Activated CD8-positive, alpha-beta memory T cell treated with anti-CD3 and anti-CD28 coated beads, Interleukin-2, amount 50 U/mL, for 24 hours (primary cell): ENCODE results near the gene DNPEP.

Source experiments
- DNase-seq: peaks from one replicate; pipeline ENCODE4 v3.0.0-alpha.2; 2020; ENCODE audit errors: extremely low read depth

DNPEP gene

GRCh38 chr2:219387306-219388120, at the start of gene DNPEP:
DNPEP (minus strand) TSS chr2:219387912; CDS start chr2:219387794, 118 bp downstream.
- peak; percentile 77 for DNase-seq

DNA sequence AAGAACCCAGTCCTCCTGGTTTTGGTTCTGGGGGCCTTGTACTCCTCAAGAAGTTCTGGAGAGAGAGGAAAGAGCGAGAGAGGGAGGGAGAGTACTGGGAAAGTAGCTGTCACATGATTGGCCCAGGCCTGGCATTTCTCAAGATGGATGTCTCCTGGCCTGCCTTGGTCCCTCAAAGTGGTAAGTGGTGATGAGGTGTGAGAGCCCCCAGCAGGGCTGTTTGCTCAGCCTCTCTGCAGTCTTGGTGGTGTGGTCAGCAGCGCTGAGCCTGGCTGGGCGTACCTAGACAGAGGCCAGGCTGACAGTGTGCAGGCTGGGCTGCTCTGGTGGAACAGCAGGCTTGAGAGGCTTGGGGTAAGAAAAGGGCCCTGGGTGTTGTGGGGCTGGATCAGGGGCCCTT, 49.4 kb upstream of the DNPEP start:
- DNase-seq: no peak

DNA sequence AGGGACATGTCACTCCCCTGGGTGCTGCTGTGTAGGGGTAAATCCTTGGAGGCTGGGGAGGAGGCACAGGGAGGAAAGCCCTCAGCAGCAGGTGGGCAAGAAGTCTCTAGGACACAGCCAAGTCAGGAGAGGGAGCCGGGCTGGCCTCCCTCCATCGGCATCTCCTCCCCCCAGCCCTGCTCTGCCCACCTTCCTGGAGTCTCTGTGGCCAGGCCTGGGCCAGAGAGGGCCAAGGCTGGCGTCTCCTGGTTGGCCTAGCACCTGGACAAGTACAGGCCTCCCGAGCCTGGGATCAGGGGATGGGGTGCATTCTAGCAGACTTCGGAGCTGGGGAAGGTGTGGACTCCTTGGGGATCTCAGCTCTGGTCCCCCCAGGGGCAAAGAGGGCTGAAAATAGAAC, 48.8 kb upstream of the DNPEP start:
- no peak for DNase-seq

GRCh38 chr2:219435701-219436100, 48.0 kb upstream of the DNPEP start:
- no peak for DNase-seq

GRCh38 chr2:219434718-219435525, 47.2 kb upstream of the DNPEP start, which contains the start of gene SPEG:
SPEG (plus strand) TSS chr2:219434843; CDS start chr2:219434978, 135 bp downstream.
- no peak for DNase-seq

DNA sequence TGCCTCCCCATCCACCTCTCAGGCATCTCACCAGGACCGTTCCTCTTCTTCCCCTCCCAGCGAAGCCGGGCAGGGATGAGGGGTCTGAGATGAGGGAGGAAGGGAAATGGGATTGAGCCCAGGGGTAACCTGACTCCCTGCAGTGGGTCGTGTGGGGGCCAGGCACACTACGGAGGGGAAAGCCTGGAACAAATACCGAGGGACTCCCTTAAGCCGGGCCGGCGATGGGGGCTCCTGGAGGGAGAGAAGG, 46.7 kb upstream of the DNPEP start:
- no peak for DNase-seq

DNA sequence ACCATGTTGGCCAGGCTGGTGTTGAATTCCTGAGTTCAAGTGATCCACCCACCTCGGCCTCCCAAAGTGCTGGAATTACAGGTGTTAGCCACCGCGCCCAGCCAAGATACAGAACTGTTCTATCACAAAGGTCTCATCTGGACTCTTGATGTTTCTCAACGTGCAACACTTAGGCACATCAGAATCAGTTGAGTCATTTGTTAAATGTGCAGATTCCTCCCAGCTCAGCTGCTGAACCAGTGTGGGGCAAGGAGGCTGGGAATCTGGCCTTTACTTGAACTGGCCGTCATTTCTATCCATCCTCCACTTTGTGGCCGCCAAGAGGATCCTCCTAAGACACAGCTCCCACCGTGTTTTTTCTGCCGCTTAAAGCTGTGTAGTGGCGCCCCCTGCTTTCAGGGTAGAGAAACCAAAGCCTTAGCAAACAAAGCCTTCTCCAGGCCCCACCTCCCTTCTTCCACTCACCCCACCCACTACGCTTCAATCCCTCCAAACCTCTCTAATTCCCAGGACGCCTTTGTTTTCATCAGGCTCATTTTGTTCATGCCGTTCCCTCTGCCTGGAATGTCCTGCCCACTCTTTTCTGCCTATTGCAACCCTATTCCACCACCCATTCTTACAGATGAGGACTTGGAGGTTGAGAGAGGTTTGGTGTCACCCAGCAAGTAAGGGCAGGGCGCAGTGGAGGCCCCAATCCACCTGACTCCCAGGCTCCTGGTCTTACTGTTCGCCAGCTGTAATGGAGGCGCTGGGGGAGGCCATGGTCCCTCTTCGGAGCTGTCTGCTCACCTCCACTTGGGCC, 46.2 kb upstream of the DNPEP start:
- no peak for DNase-seq

GRCh38 chr2:219430633-219431615, 43.2 kb upstream of the DNPEP start:
- DNase-seq: no peak

DNA sequence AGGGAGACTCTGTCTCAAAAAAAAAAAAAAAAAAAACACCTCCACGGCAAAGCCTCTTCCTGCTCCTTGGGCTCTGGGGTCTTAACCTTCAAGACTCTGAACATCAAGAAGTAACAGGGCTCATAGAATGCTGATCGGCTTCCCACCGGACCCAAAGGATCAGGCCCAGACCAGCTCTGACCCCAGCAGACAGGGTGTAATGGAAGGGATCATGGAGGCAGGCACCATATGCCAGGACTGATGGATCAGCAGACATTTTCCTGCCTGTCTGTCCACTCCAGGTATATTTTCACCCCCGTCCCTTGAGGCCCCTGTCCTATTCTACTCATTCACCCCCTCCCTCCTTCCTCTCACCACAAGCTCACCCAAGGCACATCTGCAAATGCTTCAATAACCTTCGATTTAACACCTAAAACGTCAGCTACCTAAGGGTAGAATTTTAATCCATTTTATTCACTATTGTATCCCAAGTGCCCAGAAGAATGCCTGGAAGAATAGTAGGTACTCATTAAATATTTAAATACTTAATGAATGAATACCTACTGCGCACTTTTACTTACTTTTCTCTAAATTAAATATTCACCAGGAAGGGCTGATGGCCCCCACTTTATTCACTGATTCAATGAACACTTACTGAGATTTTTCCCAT, 42.4 kb upstream of the DNPEP start:
- DNase-seq: no peak

DNA sequence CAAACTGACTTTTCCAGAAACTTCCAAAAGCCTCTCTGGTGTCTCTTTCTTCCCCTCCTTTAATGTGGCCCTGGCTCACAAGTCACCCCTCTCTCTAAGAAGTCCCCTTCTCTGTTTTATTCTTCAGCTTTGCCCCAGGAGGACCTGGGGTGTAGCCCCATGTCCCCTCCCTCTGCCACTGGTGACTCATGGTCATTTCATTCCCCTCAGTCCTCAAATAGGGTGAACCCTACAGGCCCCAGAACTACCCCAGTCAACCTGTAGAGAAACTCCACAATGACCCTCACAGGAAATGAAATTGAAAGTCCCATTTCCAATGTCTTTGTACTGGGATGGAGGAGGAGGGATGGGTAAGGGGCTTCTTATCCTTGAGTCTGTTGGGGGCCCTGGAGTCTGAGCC, 40.8 kb upstream of the DNPEP start:
- DNase-seq: no peak

DNA sequence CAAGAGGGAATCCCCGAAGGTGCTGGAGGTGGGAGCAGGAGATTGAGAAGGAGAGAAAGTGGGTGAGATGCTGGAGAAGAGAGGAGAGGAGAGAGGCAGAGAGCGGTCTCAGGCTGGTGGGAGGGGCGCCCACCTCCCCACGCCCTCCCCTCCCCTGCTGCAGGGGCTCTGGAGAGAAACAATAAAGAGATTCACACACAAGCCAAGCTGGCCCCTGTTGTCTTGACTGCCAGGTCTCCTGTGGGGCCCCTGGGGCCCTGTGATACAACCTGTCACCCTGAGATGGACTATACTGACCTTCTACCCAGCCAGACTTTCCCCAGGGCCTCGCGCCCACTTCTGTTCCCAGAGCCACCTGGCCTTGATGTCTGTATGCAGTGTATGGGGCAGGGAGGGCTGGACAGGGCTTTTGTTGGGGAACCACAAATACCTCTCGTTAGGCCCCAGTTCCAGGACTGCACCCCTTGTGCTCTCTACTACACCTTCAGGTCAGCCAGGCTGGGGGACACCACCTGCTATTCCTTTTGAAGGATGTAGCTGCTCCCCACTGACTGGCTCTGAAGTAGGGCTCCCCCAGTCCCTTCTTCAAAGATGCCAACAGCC, 38.9 kb upstream of the DNPEP start:
- DNase-seq: no peak

DNA sequence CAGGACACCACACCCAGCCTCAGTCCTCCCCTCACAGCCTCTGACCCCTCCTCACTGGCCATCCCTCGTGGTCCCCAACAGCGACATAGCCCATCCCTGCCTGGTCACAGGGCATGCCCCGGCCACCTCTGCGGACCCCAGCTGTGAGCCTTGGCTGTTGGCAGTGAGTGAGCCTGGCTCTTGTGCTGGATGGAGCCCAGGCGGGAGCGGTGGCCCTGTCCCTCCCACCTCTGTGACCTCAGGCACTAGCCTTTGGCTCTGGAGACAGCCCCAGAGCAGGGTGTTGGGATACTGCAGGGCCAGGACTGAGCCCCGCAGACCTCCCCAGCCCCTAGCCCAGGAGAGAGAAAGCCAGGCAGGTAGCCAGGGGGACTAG, 38.3 kb upstream of the DNPEP start:
- no peak for DNase-seq

DNA sequence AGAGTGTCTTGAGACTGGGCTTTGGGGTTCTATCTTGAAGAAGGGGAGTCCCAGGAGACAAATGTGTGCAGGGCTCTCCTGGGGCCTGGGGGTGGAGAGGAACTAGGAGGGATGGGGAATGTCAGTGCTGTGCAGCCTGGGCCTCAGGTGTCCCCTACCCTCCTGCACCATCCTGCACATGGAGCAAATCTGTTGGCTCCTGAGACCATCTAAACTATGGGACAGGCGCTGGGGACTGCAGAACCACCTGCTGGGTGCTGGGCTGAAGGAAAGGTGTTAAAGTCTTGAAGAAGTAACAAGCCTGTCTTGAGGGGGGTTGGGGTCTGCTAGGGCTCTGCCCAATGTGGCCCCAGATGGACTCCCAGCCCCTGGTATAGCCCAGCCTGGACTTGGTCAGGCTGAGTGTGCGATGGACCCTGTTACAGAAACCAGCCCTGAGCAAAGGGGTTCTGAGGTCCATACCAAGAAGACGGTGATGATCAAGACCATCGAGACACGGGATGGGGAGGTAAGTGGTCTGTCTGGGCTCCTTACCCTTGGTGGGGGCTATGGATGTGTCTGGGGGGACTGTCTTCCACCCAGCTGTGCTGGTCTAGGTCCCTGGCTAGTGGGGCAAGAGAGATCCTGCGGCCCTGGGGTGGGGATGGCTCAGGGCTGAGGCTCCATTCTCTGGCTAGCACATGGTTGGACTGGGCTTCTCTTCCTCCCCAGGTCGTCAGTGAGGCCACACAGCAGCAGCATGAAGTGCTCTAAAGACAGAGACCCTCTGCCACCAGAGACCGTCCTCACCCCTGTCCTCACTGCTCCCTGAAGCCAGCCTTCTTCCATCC, 37.7 kb upstream of the DNPEP start:
- no peak for DNase-seq

- no peak for DNase-seq
Observed at GRCh38 chr2:219423652-219424377, 36.1 kb upstream of the DNPEP start.

- DNase-seq: no peak
Observed at GRCh38 chr2:219422952-219423534, 35.3 kb upstream of the DNPEP start.

DNA sequence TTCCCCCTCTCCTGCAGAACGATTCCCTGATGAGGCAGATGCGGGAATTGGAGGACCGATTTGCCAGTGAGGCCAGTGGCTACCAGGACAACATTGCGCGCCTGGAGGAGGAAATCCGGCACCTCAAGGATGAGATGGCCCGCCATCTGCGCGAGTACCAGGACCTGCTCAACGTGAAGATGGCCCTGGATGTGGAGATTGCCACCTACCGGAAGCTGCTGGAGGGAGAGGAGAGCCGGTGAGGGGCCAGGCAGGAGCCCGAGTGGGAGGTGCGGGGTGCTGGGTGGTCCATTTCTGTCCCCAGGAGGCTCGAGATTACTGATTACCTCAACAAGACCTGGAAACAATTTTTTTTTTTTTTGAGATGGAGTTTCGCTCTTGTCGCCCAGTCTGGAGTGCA, 33.6 kb upstream of the DNPEP start:
- DNase-seq: no peak

DNA sequence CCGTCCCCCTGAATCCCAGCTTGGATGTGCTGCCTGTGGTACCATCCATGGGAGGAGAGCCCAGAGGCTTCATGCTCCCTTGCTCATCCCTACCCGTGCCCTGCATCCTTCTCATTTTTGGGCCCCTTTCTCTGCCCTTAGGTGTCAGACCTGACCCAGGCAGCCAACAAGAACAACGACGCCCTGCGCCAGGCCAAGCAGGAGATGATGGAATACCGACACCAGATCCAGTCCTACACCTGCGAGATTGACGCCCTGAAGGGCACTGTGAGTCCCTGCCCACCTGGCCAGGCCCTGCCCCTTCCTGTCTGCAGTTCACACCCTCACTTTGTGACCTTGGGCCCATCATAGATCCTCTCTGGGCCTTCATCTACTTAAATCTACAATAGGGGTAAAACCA, 33.0 kb upstream of the DNPEP start:
- DNase-seq: no peak
